Panc1 (cell line): ENCODE data around the gene AMPD1. TPM values are rescaled to one million over a fixed set of nuclear protein-coding genes. Genes with fewer than 3 reads are reported as not detected.

Source experiments
- ATAC-seq: fragments of 200-7000 bp; cut with Tn5 transposase; 2 replicates; pipeline ENCODE4 v1.9.1; 2020; ENCODE audit warnings: mild to moderate bottlenecking, moderate library complexity
- BruUV-seq: library from RNA; stranded (reverse); fragments of 400-500 nt; replicated peaks from 2 replicates; lab custom pipeline; 2021; lab: Mats Ljungman, UMichigan
- CTCF ChIA-PET: fragments of 300-600 bp; sonication (Branson Sonifier 250); formaldehyde crosslinking; loops from one replicate; lab custom pipeline; 2022; ENCODE audit warnings: antibody characterized with exemption; lab: Charles Lee
- POLR2A ChIA-PET: fragments of 300-600 bp; sonication (Branson Sonifier 250); formaldehyde crosslinking; loops from one replicate; lab custom pipeline; 2022; ENCODE audit warnings: antibody characterized with exemption; lab: Charles Lee
- DNase-seq: peaks from one replicate; pipeline ENCODE4 v3.0.0-alpha.2; 2010; ENCODE audit warnings: low read depth, low spot score
- H3K27ac ChIP-seq: 2 replicates; pipeline ENCODE4 v1.5.1; 2011; ENCODE audit warnings: mild to moderate bottlenecking, low read length, inconsistent platforms
- H3K27me3 ChIP-seq: fragments of 200-500 bp; sonication (Bioruptor generic); 2 replicates; pipeline ENCODE4 v1.6.0; 2014; ENCODE audit warnings: low read length, inconsistent platforms; ENCODE audit not compliant: control insufficient read depth, insufficient read depth
- H3K36me3 ChIP-seq: fragments of 200-500 bp; sonication (Bioruptor generic); 2 replicates; pipeline ENCODE4 v1.5.1; 2014; ENCODE audit warnings: inconsistent platforms, mild to moderate bottlenecking, low read length, moderate library complexity; ENCODE audit not compliant: control insufficient read depth, insufficient read depth
- H3K4me1 ChIP-seq: 2 replicates; pipeline ENCODE4 v1.5.1; 2011; ENCODE audit warnings: inconsistent platforms, mild to moderate bottlenecking, low read length, moderate library complexity; ENCODE audit not compliant: control insufficient read depth, insufficient read depth
- H3K4me3 ChIP-seq, 2 experiments: 2 replicates each; pipeline ENCODE4 v1.5.1; 2011 to 2012; ENCODE audit warnings: low read depth in 2 of 2, low read length in 2 of 2, mild to moderate bottlenecking in 2 of 2, inconsistent platforms in 1 of 2, moderate library complexity in 1 of 2
- H3K9me3 ChIP-seq: fragments of 200-500 bp; sonication (Bioruptor generic); 2 replicates; pipeline ENCODE4 v1.5.1; 2014; ENCODE audit warnings: low read depth, mild to moderate bottlenecking, inconsistent platforms, low read length, moderate library complexity; ENCODE audit not compliant: control insufficient read depth, insufficient read depth
- POLR2AphosphoS5 ChIP-seq: IDR thresholded peaks from 2 replicates; pipeline ENCODE4 v1.6.1; 2012; ENCODE audit warnings: mild to moderate bottlenecking, low read depth, low read length, moderate library complexity
- SIN3A ChIP-seq: IDR thresholded peaks from 2 replicates; pipeline ENCODE4 v1.6.1; 2012; ENCODE audit warnings: low read depth, mild to moderate bottlenecking, low read length, moderate library complexity, borderline replicate concordance; ENCODE audit not compliant: insufficient read depth
- TCF7L2 ChIP-seq: IDR thresholded peaks from 2 replicates; pipeline ENCODE4 v1.6.1; 2011; ENCODE audit warnings: mild to moderate bottlenecking, low read depth, low read length, inconsistent platforms
- in situ Hi-C: cut with HindIII; loops from 2 replicates; pipeline ENCODE4 v1.10.0; 2016; ENCODE audit warnings: low sequenced_read_pairs, low pct_unique_long_range_greater_than_20kb
- intact Hi-C: fragments of 100-400 bp; cut with micrococcal nuclease; formaldehyde crosslinking; loops from one replicate; pipeline ENCODE4 v1.10.0; 2022; ENCODE audit not compliant: unreplicated experiment
- total RNA-seq: library from RNA; stranded (reverse); gene quantifications from one replicate; pipeline ENCODE4 v1.2.1, GENCODE V29; 2021; ENCODE audit not compliant: unreplicated experiment
- TF ChIP-seq, protein P1 (sequence below): fragments of 450-650 bp; IDR thresholded peaks from 2 replicates; pipeline ENCODE4 v1.5.1; 2017; ENCODE audit warnings: mild to moderate bottlenecking
- TF ChIP-seq, protein P2 (sequence below), 2 experiments: IDR thresholded peaks; 2 replicates each; pipeline ENCODE4 v1.6.1; 2011 to 2012; ENCODE audit warnings: low read depth in 2 of 2, control low read depth in 1 of 2, low read length in 1 of 2, mild to moderate bottlenecking in 1 of 2, moderate library complexity in 1 of 2; ENCODE audit not compliant: insufficient read depth in 1 of 2

AMPD1 gene
- total RNA-seq, 1 experiment from 2014 or later = not detected

DNA sequence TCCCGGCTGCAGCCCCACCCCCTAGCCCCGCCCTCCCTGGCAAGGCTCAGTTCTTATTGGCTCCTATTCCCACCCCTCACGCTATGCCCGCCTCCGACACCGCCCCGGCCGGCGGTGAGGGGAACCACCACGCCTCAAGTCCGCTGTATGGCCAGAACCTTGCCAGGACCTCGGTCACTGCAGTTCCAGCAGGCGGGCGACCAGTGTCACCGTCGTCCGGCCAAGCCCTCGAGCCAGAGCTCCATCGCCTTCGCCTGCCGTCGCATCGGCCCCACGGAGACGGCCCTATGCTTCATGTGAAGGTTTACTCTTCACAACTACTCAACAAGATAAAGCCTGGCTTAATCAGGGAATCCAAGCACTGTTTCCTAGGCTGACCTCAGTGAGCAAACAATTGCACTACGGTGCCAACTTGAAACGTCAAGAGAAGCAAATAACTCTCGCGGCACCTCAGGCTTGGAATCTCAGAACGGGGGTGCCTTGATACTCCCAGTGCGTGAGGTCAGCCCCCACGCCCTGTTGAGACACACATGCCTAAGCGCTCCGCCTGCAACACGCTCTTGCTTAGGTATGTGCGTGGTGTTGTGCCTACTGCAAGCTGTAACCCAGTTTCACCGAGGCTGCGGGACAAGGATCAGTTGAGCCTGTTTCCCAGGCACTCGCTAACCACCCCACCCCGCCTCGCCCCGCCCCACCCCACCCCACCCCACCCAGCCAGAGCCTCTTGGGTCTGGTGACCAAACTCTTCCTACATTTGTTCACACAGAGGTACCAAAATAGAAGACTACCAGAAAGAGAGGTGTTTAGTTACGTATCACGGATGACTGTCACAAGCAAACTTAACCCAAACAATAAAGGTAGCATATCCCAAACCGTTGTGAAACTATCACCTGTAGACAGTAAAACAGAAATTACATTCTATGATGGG lies 25.0 kb downstream of the AMPD1 start:
- Histone ChIP-seq H3K36me3 (no peaks in the 10 kb centered on the region; the same call in 1 of the 2 replicates), H3K27ac (no peak overlapping the region), H3K4me3 (peak overlapping the region; percentile 59 to 71), H3K4me1 (no peaks in the 10 kb centered on the region), H3K27me3 (peaks cover 2% of the 10 kb centered on the region; the same call in 1 of the 2 replicates), H3K9me3 (no peaks in the 10 kb centered on the region)
- in situ Hi-C loops = no loop called here
- DNase-seq (peak; percentile 27), ATAC-seq (peak; percentile 99)
- ChIA-PET POLR2A (interaction anchor here (0.6 kb wide), 1 partner anchor 724 kb away, joined by 5 read pairs; no protein-coding TSS in a partner anchor), CTCF (no interaction called here)
- no TSS peak for BruUV-seq
- intact Hi-C loops = loop anchor here (5.0 kb wide), 1 partner anchor 323 kb away; no protein-coding TSS in a partner anchor
- TF ChIP-seq, protein P1, sequence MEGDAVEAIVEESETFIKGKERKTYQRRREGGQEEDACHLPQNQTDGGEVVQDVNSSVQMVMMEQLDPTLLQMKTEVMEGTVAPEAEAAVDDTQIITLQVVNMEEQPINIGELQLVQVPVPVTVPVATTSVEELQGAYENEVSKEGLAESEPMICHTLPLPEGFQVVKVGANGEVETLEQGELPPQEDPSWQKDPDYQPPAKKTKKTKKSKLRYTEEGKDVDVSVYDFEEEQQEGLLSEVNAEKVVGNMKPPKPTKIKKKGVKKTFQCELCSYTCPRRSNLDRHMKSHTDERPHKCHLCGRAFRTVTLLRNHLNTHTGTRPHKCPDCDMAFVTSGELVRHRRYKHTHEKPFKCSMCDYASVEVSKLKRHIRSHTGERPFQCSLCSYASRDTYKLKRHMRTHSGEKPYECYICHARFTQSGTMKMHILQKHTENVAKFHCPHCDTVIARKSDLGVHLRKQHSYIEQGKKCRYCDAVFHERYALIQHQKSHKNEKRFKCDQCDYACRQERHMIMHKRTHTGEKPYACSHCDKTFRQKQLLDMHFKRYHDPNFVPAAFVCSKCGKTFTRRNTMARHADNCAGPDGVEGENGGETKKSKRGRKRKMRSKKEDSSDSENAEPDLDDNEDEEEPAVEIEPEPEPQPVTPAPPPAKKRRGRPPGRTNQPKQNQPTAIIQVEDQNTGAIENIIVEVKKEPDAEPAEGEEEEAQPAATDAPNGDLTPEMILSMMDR = no peak
- TF ChIP-seq TCF7L2 = no peak
- TF ChIP-seq POLR2AphosphoS5 = no peak
- TF ChIP-seq SIN3A = no peak
- TF ChIP-seq, protein P2, sequence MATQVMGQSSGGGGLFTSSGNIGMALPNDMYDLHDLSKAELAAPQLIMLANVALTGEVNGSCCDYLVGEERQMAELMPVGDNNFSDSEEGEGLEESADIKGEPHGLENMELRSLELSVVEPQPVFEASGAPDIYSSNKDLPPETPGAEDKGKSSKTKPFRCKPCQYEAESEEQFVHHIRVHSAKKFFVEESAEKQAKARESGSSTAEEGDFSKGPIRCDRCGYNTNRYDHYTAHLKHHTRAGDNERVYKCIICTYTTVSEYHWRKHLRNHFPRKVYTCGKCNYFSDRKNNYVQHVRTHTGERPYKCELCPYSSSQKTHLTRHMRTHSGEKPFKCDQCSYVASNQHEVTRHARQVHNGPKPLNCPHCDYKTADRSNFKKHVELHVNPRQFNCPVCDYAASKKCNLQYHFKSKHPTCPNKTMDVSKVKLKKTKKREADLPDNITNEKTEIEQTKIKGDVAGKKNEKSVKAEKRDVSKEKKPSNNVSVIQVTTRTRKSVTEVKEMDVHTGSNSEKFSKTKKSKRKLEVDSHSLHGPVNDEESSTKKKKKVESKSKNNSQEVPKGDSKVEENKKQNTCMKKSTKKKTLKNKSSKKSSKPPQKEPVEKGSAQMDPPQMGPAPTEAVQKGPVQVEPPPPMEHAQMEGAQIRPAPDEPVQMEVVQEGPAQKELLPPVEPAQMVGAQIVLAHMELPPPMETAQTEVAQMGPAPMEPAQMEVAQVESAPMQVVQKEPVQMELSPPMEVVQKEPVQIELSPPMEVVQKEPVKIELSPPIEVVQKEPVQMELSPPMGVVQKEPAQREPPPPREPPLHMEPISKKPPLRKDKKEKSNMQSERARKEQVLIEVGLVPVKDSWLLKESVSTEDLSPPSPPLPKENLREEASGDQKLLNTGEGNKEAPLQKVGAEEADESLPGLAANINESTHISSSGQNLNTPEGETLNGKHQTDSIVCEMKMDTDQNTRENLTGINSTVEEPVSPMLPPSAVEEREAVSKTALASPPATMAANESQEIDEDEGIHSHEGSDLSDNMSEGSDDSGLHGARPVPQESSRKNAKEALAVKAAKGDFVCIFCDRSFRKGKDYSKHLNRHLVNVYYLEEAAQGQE (IDR thresholded peaks at IDR 0.05; ENCODE audit: insufficient read depth in 1 of 2, low read depth in 2 of 2, low read length in 1 of 2) = no peak

DNA sequence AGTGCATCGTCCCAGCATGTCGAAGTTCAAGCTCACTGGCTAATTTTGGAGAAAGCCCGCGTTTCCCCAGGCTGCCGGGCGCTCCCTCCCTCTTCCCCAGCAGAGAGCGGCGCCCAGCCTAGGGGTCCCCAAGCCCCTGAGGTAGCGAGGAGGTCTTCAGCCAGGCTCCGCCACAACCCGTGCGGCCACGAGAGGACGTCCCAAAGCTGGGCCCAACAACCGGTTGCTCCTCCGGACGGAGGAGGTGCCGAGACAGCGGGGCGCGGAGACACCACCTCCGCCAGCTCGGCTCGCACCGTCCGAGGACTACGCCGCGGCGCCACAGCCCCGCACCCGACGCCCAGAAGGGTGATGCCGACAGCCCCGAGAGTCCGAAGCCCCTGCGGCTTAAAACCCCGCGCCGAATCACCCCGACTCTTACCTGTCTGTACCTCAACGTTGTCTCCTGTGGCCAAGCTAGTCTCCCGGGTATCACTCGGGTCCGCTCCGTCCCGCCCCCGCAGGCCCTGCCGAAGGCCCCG lies 25.7 kb downstream of the AMPD1 start, which contains the start of gene DENND2C:
TSS of gene DENND2C (minus strand) at position 488 of the 521 bp plus-strand sequence. CDS start 44,065 bp downstream, outside the sequence.
- ATAC-seq (peak; percentile 85), DNase-seq (no peak)
- intact Hi-C loops = loop anchor here (5.0 kb wide), 1 partner anchor 322 kb away; no protein-coding TSS in a partner anchor
- CTCF ChIA-PET = no interaction called here
- no peak for TF ChIP-seq SIN3A
- TF ChIP-seq, protein P1 = peak; percentile 15; the same call in 1 of the 2 replicates
- in situ Hi-C loops = no loop called here
- Histone ChIP-seq H3K36me3 (no peaks in the 10 kb centered on the region; the same call in 1 of the 2 replicates), H3K27ac (no peak within 1 kb of the TSS; the same call in 1 of the 2 replicates), H3K4me1 (no peaks in the 10 kb centered on the region), H3K9me3 (no peaks in the 10 kb centered on the region), H3K27me3 (peaks cover 2% of the 10 kb centered on the region; the same call in 1 of the 2 replicates), H3K4me3 (peak within 1 kb of the TSS; percentile 59 to 71)
- POLR2A ChIA-PET = interaction anchor here (0.5 to 0.6 kb wide), 2 partner anchors 36 to 725 kb away, joined by 3 to 5 read pairs; no protein-coding TSS in a partner anchor
- no TSS peak for BruUV-seq
